GM21367 (cell line): ENCODE measurements around the gene CACNB2.

Experiments used
- ATAC-seq: cut with Tn5 transposase; IDR thresholded peaks from one replicate; pipeline ENCODE4 v1.9.1; 2021; ENCODE audit not compliant: unreplicated experiment

CACNB2 gene

DNA sequence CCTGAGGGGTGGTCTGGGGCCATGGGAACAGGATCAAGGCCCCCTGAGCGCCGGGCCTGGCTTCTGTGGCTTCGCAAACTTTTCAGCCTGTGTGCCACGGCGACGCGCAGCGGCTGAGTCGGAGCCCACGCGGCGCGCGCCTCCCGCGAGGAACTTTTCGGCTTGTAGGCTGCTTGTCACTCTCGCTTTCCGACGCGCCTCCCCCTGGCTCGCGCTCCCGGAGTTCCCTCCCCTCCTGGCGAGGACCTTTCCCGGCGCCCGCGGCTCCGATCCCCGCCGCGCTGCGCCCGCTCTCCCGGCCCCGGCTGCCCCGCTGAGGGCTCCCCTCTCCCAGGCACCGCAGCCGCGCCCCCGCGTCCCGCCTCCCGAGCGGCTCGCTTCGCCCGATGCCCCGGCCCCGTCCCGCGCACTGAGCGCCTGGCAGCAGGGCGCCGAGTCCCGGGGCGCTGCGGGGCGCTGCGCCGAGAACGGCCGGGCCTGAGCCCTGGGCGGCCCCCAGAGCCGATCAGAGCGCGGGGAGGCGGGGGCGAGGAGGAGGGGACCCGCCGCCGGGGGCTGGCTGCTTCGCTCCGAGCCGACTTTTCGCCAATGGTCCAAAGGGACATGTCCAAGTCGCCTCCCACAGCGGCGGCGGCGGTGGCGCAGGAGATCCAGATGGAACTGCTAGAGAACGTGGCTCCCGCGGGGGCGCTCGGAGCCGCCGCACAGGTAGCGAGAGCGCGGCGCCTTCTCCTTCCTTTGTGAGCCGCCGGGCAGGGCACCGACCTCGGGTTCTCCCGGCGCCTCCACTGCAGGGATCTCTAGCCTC, at the start of gene CACNB2:
Gene CACNB2 (plus strand): TSS at position 276 of the 808 bp plus-strand sequence.
- no peak for ATAC-seq

DNA sequence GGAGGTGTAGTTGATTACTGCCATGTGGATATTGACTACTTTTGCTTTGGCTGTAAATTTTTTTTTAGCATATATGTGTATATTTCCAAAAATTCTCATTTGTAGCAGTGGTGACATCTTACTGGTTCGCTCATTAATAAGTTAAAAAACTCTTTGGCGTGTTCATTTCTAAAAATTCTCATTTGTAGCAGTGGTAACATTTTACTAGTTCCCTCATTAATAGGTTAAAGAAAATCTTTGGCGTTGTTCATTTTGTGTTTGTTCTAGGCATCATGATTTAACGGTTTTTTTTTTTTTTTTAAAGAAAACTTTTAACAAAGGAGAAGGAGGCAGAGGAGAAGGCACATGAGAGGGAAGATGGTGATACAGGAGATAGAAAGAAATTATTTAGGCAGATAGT, 45.9 kb upstream of the CACNB2 start:
- no peak for ATAC-seq

DNA sequence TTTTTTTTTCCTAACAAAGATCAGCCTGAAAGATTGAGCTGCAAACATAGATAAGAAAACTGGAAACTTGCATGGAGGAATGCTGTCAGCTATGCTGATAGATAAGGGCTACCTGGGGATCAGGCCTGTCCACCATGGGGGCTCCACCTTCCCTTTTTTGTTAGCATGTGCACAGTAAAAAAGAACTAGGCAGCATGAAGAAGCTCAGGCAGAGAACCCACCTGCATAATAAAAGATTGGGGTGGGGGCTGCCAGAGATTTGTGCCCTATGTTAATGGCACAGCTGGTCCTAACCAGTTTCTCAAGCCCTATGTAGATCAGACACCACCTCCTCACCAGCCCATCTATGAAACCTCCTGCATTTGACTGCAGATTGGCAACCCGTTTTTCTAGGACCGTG, 45.4 kb upstream of the CACNB2 start:
- ATAC-seq = no peak

DNA sequence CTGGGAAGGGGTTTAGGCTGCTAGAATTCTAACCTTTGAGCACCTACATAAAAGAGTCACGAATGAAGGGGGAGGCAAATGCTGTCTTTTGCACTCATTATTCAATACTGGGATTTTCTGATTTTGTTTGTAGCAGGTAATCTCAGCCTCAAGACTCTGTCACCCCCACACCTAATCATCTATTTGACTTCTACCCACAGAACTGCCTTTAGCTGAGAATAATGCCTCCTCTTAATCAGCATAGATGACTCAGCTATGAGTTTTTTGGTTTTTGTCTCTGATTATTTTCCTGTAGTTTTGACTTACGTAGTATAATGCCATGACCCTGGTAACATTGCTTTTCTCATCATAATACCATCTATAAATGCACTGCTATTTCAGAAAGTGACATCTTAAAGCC, 42.7 kb upstream of the CACNB2 start:
- ATAC-seq = no peak

DNA sequence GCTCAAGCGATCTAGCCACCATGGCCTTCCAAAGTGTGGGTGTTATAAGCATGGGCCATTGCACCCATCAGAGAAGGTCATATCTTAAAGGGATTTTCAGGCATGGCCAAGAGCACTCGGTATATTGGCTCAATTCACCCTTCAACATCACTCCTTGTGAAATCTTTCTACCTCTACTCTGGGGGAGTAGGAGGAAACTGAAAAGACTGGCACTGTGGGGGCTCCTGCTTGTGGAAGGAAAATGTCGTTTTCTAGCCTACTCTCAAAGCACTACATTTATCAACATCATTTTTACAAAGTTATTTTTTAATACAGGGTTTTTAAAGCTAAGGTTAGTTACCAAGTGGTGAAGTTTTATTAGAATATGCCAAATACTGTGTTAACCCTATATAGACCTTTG, 42.0 kb upstream of the CACNB2 start:
- ATAC-seq = no peak

DNA sequence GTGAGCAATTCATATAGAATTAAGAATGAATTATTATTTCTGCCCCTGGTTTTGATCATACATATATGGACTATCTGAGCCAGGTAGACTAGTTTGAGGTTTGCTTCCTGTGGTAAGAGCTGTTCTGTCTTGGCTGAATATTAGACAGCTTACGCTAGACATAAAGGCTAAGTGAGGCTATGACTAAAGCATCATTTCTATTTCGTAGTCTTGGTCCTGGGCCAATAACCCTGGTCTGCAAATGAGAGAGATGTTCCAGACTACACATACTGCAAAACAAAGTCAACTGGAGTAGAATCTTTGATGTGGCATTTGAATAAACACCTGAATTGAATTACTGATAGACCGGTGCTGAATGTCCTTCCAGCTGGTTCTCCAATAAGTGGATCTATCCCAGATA, 40.8 kb upstream of the CACNB2 start:
- ATAC-seq = no peak

DNA sequence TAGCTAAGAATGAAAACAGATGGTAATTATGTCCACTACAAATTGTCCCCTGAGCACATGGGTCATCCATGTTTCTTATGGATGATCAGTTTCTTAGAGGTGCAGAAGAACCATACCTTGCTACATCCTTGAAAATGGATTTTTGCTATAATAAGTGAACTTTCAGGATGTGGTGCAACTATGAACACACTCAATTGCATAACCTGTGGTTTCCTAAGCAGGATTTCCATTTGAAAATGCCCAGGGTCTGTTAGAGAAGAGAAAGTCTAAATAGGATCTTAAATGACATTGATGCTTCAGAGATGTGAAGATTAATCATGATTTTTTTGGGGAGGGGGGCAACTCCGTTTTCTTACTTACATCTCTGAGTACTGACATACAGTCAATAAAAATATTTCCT, 39.6 kb upstream of the CACNB2 start:
- no peak for ATAC-seq

DNA sequence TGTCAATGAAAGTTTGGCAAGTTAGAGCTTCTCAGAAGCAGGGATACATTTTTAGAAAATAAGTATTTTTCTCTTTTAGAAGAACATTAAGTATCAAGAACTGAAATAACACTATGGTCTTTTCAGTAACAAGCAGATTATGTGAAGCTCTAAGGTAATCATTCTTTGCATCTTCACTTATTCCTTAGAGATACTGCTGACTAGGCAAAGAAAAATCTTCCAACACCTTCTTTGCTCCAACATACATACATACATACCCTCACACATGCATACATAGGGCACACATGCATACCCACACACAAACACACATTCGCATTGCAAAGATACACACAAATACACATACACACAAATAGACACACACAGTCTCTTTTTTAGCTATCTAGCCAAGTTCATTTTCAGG, 37.8 kb upstream of the CACNB2 start:
- no peak for ATAC-seq

DNA sequence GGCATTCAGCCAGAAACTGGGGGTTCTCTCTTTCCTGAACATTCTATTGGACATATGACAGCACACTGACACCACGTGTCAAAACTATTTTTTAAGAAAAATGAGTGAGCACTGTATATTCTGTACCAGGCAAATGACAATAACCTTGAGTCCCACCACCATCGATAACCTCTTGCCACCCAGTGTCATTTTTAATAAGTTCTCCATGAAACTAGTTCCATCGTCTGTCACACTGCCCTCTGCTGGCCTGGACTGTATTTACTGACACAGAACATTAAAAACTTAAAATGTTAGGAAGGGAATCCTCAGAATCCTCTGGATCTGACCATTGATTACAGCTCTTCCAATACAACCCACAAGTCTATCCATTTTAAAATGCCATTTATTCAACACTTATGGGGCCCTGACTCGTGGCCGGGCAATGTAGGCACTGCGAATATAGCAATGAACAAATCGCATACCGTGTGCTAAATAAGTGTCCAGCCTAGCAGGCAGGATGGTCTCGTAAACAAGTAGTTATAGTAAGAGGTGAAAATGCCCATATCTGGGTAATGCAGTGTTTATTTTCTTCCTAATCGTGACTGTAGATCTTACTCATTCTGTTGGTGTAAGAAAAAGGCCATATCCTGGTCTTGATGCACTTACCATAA, 35.9 kb upstream of the CACNB2 start:
- no peak for ATAC-seq

DNA sequence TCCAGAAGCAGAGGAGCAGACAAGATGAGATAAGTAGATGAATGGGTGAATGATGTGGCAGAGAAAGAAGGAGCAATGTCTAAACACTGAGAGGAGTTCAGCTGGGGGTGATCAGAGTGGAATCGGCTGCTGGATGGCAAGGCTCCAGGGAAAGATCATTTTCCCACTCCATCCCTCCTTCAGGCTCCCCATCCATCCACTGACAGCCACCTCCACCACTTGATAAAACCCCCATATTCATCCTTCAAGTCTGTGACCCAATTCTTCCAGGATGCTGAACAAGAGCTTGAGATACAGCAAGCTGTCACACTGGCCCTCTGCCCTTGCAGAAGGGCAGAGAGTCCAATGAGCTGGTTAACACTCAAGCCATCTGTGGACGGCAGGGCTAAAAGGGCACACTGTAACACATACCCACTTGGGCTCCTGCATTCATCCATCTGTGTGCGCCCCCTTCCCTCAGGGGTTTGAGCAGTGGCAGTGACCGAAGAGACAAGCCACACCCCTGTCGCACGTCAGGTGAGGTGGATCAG, 30.8 kb upstream of the CACNB2 start:
- no peak for ATAC-seq

DNA sequence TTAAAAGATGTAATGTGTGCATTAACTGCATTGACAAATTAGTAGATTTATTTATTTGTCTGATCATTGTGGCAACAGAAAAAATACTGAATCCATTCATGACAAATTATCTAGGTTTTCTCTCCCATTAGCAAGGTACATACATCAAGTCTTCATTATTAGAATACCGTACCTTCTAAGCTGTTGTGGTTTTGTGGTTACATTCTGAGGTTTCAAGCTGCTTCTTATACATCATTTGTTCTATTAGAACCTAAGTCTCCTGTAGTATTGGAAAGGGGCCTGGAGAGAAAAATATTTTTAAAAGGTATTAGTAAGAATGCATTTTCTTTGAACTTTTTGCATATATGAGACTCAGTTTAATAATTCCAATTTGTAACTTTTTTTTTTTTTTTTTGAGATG, 26.3 kb upstream of the CACNB2 start:
- ATAC-seq = no peak

DNA sequence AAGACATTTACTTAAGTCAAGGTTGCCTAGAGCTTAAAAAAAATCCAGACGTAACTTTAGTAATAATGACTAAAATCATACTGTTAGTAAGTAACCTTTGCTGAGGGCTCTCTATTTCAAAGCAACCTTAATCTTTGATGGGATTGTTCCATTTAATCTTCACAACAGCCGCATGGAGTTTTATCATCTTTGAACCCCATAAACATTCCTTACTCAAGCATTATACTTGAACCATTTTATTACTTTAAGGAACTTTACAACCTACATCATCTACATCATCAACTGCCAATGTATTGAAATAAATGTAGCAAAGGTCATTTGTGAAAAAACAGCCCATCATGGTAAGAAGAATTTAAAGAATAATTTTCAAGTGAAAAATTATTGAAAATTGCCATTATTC, 22.9 kb upstream of the CACNB2 start:
- ATAC-seq = no peak

DNA sequence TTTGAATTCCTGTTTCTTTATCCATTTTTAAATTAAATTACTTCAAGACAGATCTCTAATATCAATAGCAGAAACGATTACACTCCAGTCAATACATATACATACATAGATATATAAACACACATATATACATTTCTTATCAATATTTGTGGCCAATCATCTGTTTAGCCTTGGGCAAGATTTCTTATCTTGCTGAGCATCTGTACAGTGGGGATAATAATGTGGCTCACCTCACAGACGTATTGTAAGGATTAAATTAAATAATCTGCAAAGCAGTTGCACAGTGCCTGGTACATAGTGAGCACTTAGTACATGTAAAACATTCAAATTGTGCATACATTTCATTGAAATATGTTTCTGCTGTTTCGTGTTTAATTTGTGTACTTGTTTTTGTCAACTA, 17.5 kb upstream of the CACNB2 start:
- no peak for ATAC-seq

DNA sequence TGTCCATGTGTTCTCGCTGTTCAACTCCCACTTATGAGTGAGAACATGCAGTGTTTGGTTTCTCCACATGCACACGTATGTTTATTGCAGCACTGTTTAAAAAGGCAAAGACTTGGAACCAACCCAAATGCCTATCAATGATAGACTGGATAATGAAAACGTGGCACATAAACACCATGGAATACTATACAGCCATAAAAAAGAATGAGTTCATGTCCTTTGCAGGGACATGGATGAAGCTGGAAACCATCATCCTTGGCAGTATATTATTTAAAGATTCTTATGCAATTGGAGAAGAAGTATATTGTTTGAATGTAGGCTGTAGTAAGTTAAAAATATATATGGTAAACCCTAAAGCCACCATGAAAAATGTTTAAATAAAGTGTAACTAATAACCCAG, 7.2 kb upstream of the CACNB2 start:
- ATAC-seq = no peak

DNA sequence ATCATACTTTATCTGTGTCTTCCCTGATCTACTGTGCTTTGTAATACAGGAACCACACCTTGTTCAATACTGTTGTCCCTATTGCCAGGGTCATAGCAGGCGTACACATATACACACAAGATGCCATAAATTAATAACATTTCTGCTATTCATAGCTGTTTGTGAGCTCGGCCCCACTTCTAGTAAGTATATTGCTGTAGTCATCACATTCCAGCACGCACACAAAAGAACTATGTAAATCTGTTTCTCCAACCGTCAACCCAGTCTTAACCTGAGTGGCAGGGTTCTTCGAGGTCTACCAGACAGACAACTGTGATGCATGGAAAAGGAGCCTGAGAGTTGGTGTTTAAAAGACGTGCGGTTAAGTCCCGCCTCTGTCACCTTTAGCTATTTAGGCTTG, 5.7 kb upstream of the CACNB2 start:
- no peak for ATAC-seq

DNA sequence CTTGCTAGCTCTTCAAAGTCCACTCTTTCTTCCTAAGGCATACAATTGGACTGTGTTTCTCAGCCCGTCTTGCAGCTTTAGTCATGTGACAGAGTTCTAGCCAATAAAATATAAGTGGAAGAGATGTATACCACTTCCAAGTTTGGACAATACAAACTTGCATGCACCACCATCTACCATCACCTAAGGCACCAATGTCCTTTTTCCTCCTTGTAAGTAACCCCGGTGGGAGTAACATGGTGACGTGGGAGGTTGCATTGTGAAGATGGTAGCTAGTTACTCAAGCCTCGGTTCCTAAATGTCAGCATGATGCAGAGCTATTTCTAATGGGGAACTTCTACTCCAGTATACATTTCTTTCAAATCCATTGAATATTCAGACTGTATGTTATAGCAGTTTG, 5.3 kb upstream of the CACNB2 start:
- no peak for ATAC-seq

DNA sequence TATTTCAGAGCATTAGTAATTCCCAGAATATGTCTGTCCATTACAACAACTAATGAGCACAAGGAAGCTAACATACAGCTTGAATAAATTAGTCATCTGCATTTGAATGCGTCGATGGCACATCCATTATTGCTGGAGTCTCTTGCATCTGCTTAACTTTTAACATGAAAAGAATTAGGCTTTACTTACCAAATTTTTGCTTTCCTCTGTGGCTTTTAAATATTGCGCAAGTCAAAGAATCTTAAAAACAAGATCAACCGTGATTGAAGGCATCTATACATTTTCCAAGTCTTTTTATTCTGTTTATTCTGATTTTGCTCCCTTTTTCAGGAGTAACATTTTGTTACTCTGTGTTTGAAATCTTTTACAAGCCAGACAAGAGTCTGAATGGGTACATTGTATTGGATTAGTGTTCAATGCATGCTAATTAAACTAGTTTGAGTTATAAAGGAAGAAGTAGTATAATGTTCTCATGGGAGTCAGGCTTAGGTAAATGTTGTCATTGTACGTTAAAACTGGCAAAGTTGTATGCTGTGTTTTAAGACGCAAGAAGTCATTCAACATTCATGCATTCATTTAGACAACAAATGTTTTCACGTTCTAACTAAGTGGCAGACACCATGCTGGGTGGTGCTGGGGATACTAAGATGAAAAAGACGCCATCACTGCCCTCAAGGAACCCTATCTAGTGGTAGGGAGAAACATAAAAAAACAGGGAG, 4.0 kb upstream of the CACNB2 start:
- no peak for ATAC-seq

DNA sequence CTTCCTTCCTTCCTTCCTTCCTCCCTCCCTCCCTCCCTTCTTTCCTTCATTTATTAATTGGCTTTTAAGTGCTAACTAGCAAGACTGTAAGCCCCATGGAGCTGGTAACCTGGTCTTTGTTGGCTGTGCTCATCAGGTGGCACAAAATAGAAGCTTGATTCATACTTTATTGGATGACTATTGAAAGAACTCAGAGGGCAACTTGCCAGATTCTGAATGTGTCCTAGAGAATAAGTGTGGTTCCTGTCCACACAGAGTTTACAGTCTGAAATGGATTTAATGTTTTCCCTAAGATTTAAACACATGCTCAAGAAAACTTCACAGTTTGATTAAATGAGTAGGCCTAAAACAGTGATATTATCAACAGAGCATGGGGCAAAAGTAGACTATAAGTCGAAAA, 3.1 kb upstream of the CACNB2 start:
- ATAC-seq = no peak

DNA sequence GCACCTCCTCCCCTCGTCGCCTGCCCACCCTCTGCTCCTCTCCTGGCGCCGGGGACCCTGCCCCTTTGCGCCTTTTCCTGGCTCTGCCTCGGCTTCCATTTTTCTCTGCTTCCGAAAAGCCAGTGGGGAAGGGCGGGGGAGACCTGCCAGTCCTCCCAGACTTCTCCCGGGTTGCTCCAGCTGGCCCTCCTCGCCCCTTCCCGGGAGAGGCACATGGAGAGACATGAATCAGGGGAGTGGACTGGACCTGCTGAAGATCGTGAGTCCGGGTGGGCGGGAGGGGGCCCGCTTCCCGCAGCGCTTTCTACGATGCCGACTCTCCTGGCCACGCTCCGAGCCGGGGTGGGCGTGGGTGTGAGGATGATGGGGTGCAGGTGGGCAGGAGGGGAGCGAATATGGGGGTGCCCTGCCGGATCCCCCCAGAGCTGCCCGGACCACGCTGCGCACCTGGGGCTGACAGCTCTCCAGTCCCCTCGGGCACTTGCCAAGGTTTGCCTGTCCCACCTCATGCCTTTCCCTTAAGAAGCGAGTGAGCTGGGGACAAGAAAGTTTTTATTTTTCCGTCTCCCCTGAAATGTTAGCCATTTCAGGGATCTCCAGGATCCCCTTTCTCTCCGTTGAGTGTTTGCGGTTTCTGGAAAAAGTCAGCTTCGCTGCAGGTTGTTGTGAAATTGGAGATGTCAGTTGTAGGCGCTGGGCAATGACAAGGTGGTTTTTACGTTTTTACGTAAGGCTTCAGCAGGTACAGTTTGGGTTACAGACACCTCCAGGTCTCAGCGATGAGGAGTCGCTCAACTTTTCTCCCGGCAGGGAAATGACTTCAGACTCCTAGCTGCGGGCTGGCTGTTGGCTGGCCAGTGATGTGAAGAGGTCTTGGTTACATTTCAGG, 977 bp downstream of the CACNB2 start:
- no peak for ATAC-seq

DNA sequence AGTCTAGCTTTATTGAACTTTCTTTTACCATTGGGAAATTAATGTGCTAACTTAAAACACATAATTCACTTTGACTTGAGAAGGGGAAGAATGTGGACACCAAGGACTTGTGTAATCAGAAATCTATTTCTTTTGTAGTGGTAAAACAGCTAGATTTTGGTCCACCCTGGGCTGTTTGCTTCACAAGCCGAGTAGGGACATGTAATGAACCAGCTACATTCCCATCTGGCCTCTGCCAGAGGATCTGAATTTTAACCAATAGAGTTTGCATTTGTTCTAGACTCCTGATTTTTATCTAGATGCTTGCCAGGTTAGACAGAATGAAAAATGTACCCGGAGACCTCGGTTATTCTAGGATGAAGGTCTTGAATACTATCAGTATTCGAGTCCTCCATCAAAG, 1.9 kb downstream of the CACNB2 start:
- ATAC-seq = no peak

DNA sequence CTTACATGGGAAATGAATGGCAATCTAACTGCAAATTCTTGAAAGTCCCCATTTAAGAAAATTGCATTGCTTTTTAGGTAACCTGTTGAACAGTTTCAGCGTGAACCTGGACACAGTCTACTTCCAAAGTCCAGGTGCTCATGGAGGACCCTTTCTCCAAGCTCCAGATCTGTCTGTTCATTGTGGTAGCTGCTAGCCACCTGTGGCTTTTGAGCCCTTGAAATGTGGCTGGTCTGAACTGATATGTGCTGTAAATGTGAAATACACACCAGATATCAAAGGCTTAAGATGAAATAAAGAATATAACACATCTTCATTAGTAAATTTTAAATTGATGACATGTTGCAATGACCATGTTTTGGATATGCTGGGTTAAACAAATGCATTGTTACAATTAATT, 4.2 kb downstream of the CACNB2 start:
- ATAC-seq = no peak
